Astrocyte (in vitro differentiated cells and primary cell): ENCODE results near the gene RAB6A. TPM values are rescaled to one million over a fixed set of nuclear protein-coding genes. Genes with fewer than 3 reads are reported as not detected.

Experiments
- DNase-seq: peaks from one replicate; pipeline ENCODE4 v3.0.0-alpha.2; 2010; ENCODE audit warnings: low read depth
- FAIRE-seq: peaks from 2 replicates; lab custom pipeline; 2011; peaks lifted over from hg19 to GRCh38; lab: Jason Lieb, UNC
- H2AFZ ChIP-seq: 2 replicates; pipeline ENCODE4 v1.6.0; 2012; ENCODE audit warnings: low read depth, low read length, inconsistent platforms
- H3K27ac ChIP-seq: 2 replicates; pipeline ENCODE4 v1.5.1; 2011; ENCODE audit warnings: low read depth, low read length, inconsistent platforms
- H3K27me3 ChIP-seq: 2 replicates; pipeline ENCODE4 v1.6.0; 2011; ENCODE audit warnings: low read length, inconsistent platforms; ENCODE audit not compliant: insufficient read depth
- H3K36me3 ChIP-seq: 2 replicates; pipeline ENCODE4 v1.5.1; 2011; ENCODE audit warnings: low read length, inconsistent platforms; ENCODE audit not compliant: insufficient read depth
- H3K4me1 ChIP-seq: 2 replicates; pipeline ENCODE4 v1.5.1; 2011; ENCODE audit warnings: low read length, inconsistent platforms; ENCODE audit not compliant: insufficient read depth
- H3K4me2 ChIP-seq: 2 replicates; pipeline ENCODE4 v1.6.0; 2012; ENCODE audit warnings: low read length, inconsistent platforms
- H3K4me3 ChIP-seq: 2 replicates; pipeline ENCODE4 v1.5.1; 2011; ENCODE audit warnings: low read depth, mild to moderate bottlenecking, low read length, inconsistent platforms; ENCODE audit not compliant: insufficient read depth
- H3K79me2 ChIP-seq: 2 replicates; pipeline ENCODE4 v1.6.0; 2012; ENCODE audit warnings: mild to moderate bottlenecking, low read length, inconsistent platforms; ENCODE audit not compliant: insufficient read depth
- H3K9ac ChIP-seq: 2 replicates; pipeline ENCODE4 v1.6.0; 2012; ENCODE audit warnings: mild to moderate bottlenecking, low read length, inconsistent platforms
- H3K9me3 ChIP-seq: 2 replicates; pipeline ENCODE4 v1.5.1; 2012; ENCODE audit warnings: low read depth, mild to moderate bottlenecking, low read length, inconsistent platforms; ENCODE audit not compliant: insufficient read depth
- H4K20me1 ChIP-seq: 2 replicates; pipeline ENCODE4 v1.6.0; 2012; ENCODE audit warnings: low read length, inconsistent platforms; ENCODE audit not compliant: insufficient read depth
- H3K27ac Mint-ChIP-seq: one replicate; pipeline ENCODE4 v1.8.0; 2021; ENCODE audit warnings: mild to moderate bottlenecking, mixed read lengths; ENCODE audit not compliant: unreplicated experiment
- H3K27me3 Mint-ChIP-seq: one replicate; pipeline ENCODE4 v1.8.0; 2021; ENCODE audit warnings: low read depth, mixed read lengths; ENCODE audit not compliant: unreplicated experiment
- H3K36me3 Mint-ChIP-seq: one replicate; pipeline ENCODE4 v1.8.0; 2021; ENCODE audit warnings: low read depth, mixed read lengths; ENCODE audit not compliant: unreplicated experiment
- H3K4me1 Mint-ChIP-seq: one replicate; pipeline ENCODE4 v1.8.0; 2021; ENCODE audit warnings: low read depth, mixed read lengths; ENCODE audit not compliant: unreplicated experiment
- H3K4me3 Mint-ChIP-seq: one replicate; pipeline ENCODE4 v1.8.0; 2021; ENCODE audit warnings: mild to moderate bottlenecking, moderate library complexity, mixed read lengths; ENCODE audit not compliant: unreplicated experiment
- H3K9me3 Mint-ChIP-seq: one replicate; pipeline ENCODE4 v1.8.0; 2021; ENCODE audit warnings: mild to moderate bottlenecking, mixed read lengths; ENCODE audit not compliant: unreplicated experiment
- CTCF ChIP-seq: IDR thresholded peaks from 2 replicates; pipeline ENCODE4 v1.5.1; 2011; ENCODE audit warnings: low read depth, mild to moderate bottlenecking, inconsistent platforms, low read length, moderate library complexity; ENCODE audit not compliant: insufficient read depth
- EZH2 ChIP-seq: IDR thresholded peaks from 2 replicates; pipeline ENCODE4 v1.6.1; 2012; ENCODE audit warnings: mild to moderate bottlenecking, low read length, inconsistent platforms; ENCODE audit not compliant: insufficient read depth
- total RNA-seq: library from RNA; stranded (reverse); gene quantifications from 2 replicates; pipeline ENCODE4 v1.2.1, GENCODE V29; 2021

Gene RAB6A
- total RNA-seq, 1 donor from 2014 or later: 185 TPM

GRCh38 chr11:73656985-73657384, 103.9 kb downstream of the RAB6A start:
- Histone ChIP-seq H3K9me3 (no peaks in the 10 kb centered on the region), H2AFZ (no peak overlapping the region), H3K4me1 (peaks cover 6% of the 10 kb centered on the region), H3K27ac (no peak overlapping the region), H4K20me1 (no peaks in the 10 kb centered on the region), H3K9ac (no peak overlapping the region), H3K27me3 (no peaks in the 10 kb centered on the region), H3K36me3 (no peaks in the 10 kb centered on the region), H3K79me2 (no peaks in the 10 kb centered on the region), H3K4me3 (no peak overlapping the region), H3K4me2 (no peak overlapping the region)
- H3K27me3 Mint-ChIP-seq: peaks cover 8% of the 10 kb centered on the region
- H3K4me3 Mint-ChIP-seq: no peak overlapping the region
- FAIRE-seq: no peak
- TF ChIP-seq CTCF (no peak), EZH2 (no peak)
- no peaks in the 10 kb centered on the region for H3K36me3 Mint-ChIP-seq
- no peaks in the 10 kb centered on the region for H3K9me3 Mint-ChIP-seq
- no peak overlapping the region for H3K27ac Mint-ChIP-seq
- DNase-seq: no peak
- H3K4me1 Mint-ChIP-seq: peaks cover 2% of the 10 kb centered on the region

- H3K27ac Mint-ChIP-seq: no peak overlapping the region
Observed at GRCh38 chr11:73655686-73656085, 105.2 kb downstream of the RAB6A start.

More at GRCh38 chr11:73655686-73656085, 105.2 kb downstream of the RAB6A start:
- peaks cover 2% of the 10 kb centered on the region for H3K4me1 ChIP-seq
- peaks cover 4% of the 10 kb centered on the region for H3K4me1 Mint-ChIP-seq
- H3K27ac ChIP-seq: no peak overlapping the region
- H3K4me2 ChIP-seq: no peak overlapping the region
- peaks cover 8% of the 10 kb centered on the region for H3K27me3 Mint-ChIP-seq
- H3K27me3 ChIP-seq: no peaks in the 10 kb centered on the region
- FAIRE-seq (no peak), DNase-seq (no peak)
- H3K79me2 ChIP-seq: no peaks in the 10 kb centered on the region
- H3K9me3 Mint-ChIP-seq: no peaks in the 10 kb centered on the region
- H3K36me3 ChIP-seq: no peaks in the 10 kb centered on the region
- no peaks in the 10 kb centered on the region for H3K36me3 Mint-ChIP-seq
- H3K9ac ChIP-seq: no peak overlapping the region
- no peak overlapping the region for H3K4me3 Mint-ChIP-seq
- H4K20me1 ChIP-seq: no peaks in the 10 kb centered on the region
- no peak overlapping the region for H3K4me3 ChIP-seq
- H3K9me3 ChIP-seq: no peaks in the 10 kb centered on the region
- TF ChIP-seq EZH2: no peak
- no peak for TF ChIP-seq CTCF
- H2AFZ ChIP-seq: no peak overlapping the region
